Stromal cell of bone marrow (primary cell): ENCODE measurements around the gene TFPI.
A peak's percentile ranks its signal among the peaks of the same experiment; 100 is the strongest.

Experiments
- DNase-seq: peaks from one replicate; pipeline ENCODE4 v3.0.0-alpha.2; 2012; ENCODE audit warnings: low read depth

The TFPI gene

GRCh38 chr2:187466129-187466792 is 88.0 kb downstream of the TFPI start:
- DNase-seq: no peak

GRCh38 chr2:187462839-187463238 is 91.4 kb downstream of the TFPI start:
- DNase-seq: no peak

GRCh38 chr2:187461294-187462261 is 92.7 kb downstream of the TFPI start:
- no peak for DNase-seq

GRCh38 chr2:187459256-187459655 is 95.0 kb downstream of the TFPI start:
- DNase-seq: no peak

GRCh38 chr2:187453078-187453641 is 101.1 kb downstream of the TFPI start:
- no peak for DNase-seq

GRCh38 chr2:187451510-187451909 is 102.7 kb downstream of the TFPI start:
- DNase-seq: no peak

- DNase-seq: no peak
Measured at GRCh38 chr2:187447336-187447735, 106.9 kb downstream of the TFPI start.

- no peak for DNase-seq
Measured at GRCh38 chr2:187446711-187447110, 107.5 kb downstream of the TFPI start.

- no peak for DNase-seq
Measured at GRCh38 chr2:187445051-187445450, 109.2 kb downstream of the TFPI start.

- DNase-seq: no peak
Measured at GRCh38 chr2:187442778-187443177, 111.5 kb downstream of the TFPI start.

- no peak for DNase-seq
Measured at GRCh38 chr2:187442378-187442777, 111.9 kb downstream of the TFPI start.

GRCh38 chr2:187440101-187440675 is 114.0 kb downstream of the TFPI start:
- no peak for DNase-seq

GRCh38 chr2:187438455-187438854 is 115.8 kb downstream of the TFPI start:
- peak; percentile 51 for DNase-seq

GRCh38 chr2:187435756-187436155 is 118.5 kb downstream of the TFPI start:
- no peak for DNase-seq

- DNase-seq: no peak
Measured at GRCh38 chr2:187435078-187435477, 119.2 kb downstream of the TFPI start.

GRCh38 chr2:187434342-187434785 is 119.9 kb downstream of the TFPI start:
- no peak for DNase-seq

GRCh38 chr2:187431911-187432310 is 122.3 kb downstream of the TFPI start:
- DNase-seq: no peak

GRCh38 chr2:187429989-187430388 is 124.2 kb downstream of the TFPI start:
- no peak for DNase-seq

- DNase-seq: no peak
Measured at GRCh38 chr2:187424146-187424545, 130.1 kb downstream of the TFPI start.

- no peak for DNase-seq
Measured at GRCh38 chr2:187422282-187422681, 132.0 kb downstream of the TFPI start.

GRCh38 chr2:187421519-187421918 is 132.7 kb downstream of the TFPI start:
- DNase-seq: no peak

- DNase-seq: no peak
Measured at GRCh38 chr2:187419808-187420207, 134.4 kb downstream of the TFPI start.
